MM.1S (cell line): ENCODE results near the gene LRG1.

Source experiments
- DNase-seq: peaks from one replicate; pipeline ENCODE4 v3.0.0-alpha.2; 2015
- H2AFZ ChIP-seq: fragments of 300-600 bp; sonication (generic); 2 replicates; pipeline ENCODE4 v1.6.0; 2016; ENCODE audit warnings: antibody characterized with exemption, low read length
- H3F3A ChIP-seq: fragments of 300-600 bp; sonication (generic); 2 replicates; pipeline ENCODE4 v1.6.1; 2016; ENCODE audit warnings: mild to moderate bottlenecking, antibody characterized with exemption, low read length, moderate library complexity, mixed read lengths; ENCODE audit not compliant: insufficient read depth
- H3K27ac ChIP-seq: fragments of 300-600 bp; sonication (generic); 2 replicates; pipeline ENCODE4 v1.5.1; 2016; ENCODE audit warnings: mild to moderate bottlenecking, low read length
- H3K27me3 ChIP-seq: fragments of 300-600 bp; sonication (generic); replicated peaks from 2 replicates; pipeline ENCODE4 v1.6.0; 2016; ENCODE audit warnings: low read length; ENCODE audit not compliant: insufficient read depth
- H3K36me3 ChIP-seq: fragments of 300-600 bp; sonication (generic); replicated peaks from 2 replicates; pipeline ENCODE4 v1.6.1; 2016; ENCODE audit warnings: mild to moderate bottlenecking, low read length, mixed read lengths; ENCODE audit not compliant: insufficient read depth
- H3K4me1 ChIP-seq: fragments of 300-600 bp; sonication (generic); 2 replicates; pipeline ENCODE4 v1.6.1; 2016; ENCODE audit warnings: low read length, mixed read lengths
- H3K4me2 ChIP-seq: fragments of 300-600 bp; sonication (generic); 2 replicates; pipeline ENCODE4 v1.6.0; 2016; ENCODE audit warnings: low read depth, low read length
- H3K4me3 ChIP-seq: fragments of 300-600 bp; sonication (generic); 2 replicates; pipeline ENCODE4 v1.5.1; 2016; ENCODE audit warnings: low read length, mixed read lengths
- H3K79me2 ChIP-seq: fragments of 300-600 bp; sonication (generic); 2 replicates; pipeline ENCODE4 v1.6.1; 2016; ENCODE audit warnings: mixed run types, low read length, mixed read lengths
- H3K9ac ChIP-seq: fragments of 300-600 bp; sonication (generic); 2 replicates; pipeline ENCODE4 v1.6.1; 2016; ENCODE audit warnings: low read length, mixed read lengths
- H3K9me2 ChIP-seq: fragments of 300-600 bp; sonication (generic); replicated peaks from 2 replicates; pipeline ENCODE4 v1.6.1; 2016; ENCODE audit warnings: mild to moderate bottlenecking, low read length, mixed read lengths; ENCODE audit not compliant: insufficient read depth
- H3K9me3 ChIP-seq: fragments of 300-600 bp; sonication (generic); replicated peaks from 2 replicates; pipeline ENCODE4 v1.6.1; 2016; ENCODE audit warnings: mild to moderate bottlenecking, low read length, mixed read lengths; ENCODE audit not compliant: insufficient read depth
- H4K20me1 ChIP-seq: fragments of 300-600 bp; sonication (generic); 2 replicates; pipeline ENCODE4 v1.6.1; 2016; ENCODE audit warnings: mild to moderate bottlenecking, low read length, moderate library complexity, mixed read lengths; ENCODE audit not compliant: insufficient read depth
- CTCF ChIP-seq: fragments of 300-600 bp; sonication (generic); IDR thresholded peaks from 2 replicates; pipeline ENCODE4 v1.5.1; 2016; ENCODE audit warnings: antibody characterized with exemption, low read length, mixed read lengths
- EZH2 ChIP-seq: fragments of 300-600 bp; sonication (generic); optimal IDR thresholded peaks from 2 replicates; pipeline ENCODE3; 2017; ENCODE audit warnings: low read depth, mild to moderate bottlenecking, antibody characterized with exemption, low read length, mixed read lengths
- EZH2phosphoT487 ChIP-seq: fragments of 300-600 bp; sonication (generic); IDR thresholded peaks from 2 replicates; pipeline ENCODE4 v1.6.1; 2018; ENCODE audit warnings: antibody characterized with exemption, low read length

LRG1 gene

GRCh38 chr19:4504297-4504701, 35.5 kb downstream of the LRG1 start:
- TF ChIP-seq EZH2phosphoT487 = no peak
- TF ChIP-seq EZH2 = no peak
- TF ChIP-seq CTCF = no peak
- Histone ChIP-seq H3K36me3 (no peaks in the 10 kb centered on the region), H3K9me3 (no peaks in the 10 kb centered on the region), H3K27ac (no peak overlapping the region), H3K4me2 (no peak overlapping the region), H3K9ac (no peak overlapping the region), H4K20me1 (no peaks in the 10 kb centered on the region), H3K79me2 (no peaks in the 10 kb centered on the region), H3K4me1 (no peaks in the 10 kb centered on the region), H2AFZ (no peak overlapping the region), H3K4me3 (no peak overlapping the region), H3K9me2 (no peaks in the 10 kb centered on the region), H3F3A (no peaks in the 10 kb centered on the region), H3K27me3 (no peaks in the 10 kb centered on the region)
- no peak for DNase-seq

GRCh38 chr19:4503825-4504170, 36.0 kb downstream of the LRG1 start:
- H3K9me2 ChIP-seq = no peaks in the 10 kb centered on the region
- H3F3A ChIP-seq = no peaks in the 10 kb centered on the region
- H3K27ac ChIP-seq = no peak overlapping the region
- H3K4me1 ChIP-seq = no peaks in the 10 kb centered on the region
- DNase-seq = no peak
- no peaks in the 10 kb centered on the region for H3K27me3 ChIP-seq
- no peak overlapping the region for H3K4me3 ChIP-seq
- no peaks in the 10 kb centered on the region for H3K79me2 ChIP-seq
- H4K20me1 ChIP-seq = no peaks in the 10 kb centered on the region
- no peak for TF ChIP-seq EZH2
- no peak overlapping the region for H3K9ac ChIP-seq
- H3K9me3 ChIP-seq = no peaks in the 10 kb centered on the region
- no peak overlapping the region for H2AFZ ChIP-seq
- no peak overlapping the region for H3K4me2 ChIP-seq
- no peaks in the 10 kb centered on the region for H3K36me3 ChIP-seq

- H3K27ac ChIP-seq = no peak overlapping the region
- no peak overlapping the region for H2AFZ ChIP-seq
- H3K4me3 ChIP-seq = no peak overlapping the region
- H3K4me2 ChIP-seq = no peak overlapping the region
- DNase-seq = no peak
- no peaks in the 10 kb centered on the region for H3K79me2 ChIP-seq
- no peaks in the 10 kb centered on the region for H3K4me1 ChIP-seq
- no peak for TF ChIP-seq CTCF
- no peak for TF ChIP-seq EZH2
- no peak for TF ChIP-seq EZH2phosphoT487
- H4K20me1 ChIP-seq = no peaks in the 10 kb centered on the region
- H3K9ac ChIP-seq = no peak overlapping the region
- no peaks in the 10 kb centered on the region for H3K9me2 ChIP-seq
- no peaks in the 10 kb centered on the region for H3K36me3 ChIP-seq
- H3K27me3 ChIP-seq = no peaks in the 10 kb centered on the region
- no peaks in the 10 kb centered on the region for H3K9me3 ChIP-seq
- H3F3A ChIP-seq = no peaks in the 10 kb centered on the region
These were observed 36.6 kb downstream of the LRG1 start for GRCh38 chr19:4503132-4503824.

- Histone ChIP-seq H3K4me2 (no peak overlapping the region), H3K27ac (no peak overlapping the region), H3K4me3 (no peak overlapping the region), H3K27me3 (no peaks in the 10 kb centered on the region), H3K4me1 (no peaks in the 10 kb centered on the region), H3K36me3 (no peaks in the 10 kb centered on the region), H3K9me3 (no peaks in the 10 kb centered on the region), H3K9ac (no peak overlapping the region), H4K20me1 (no peaks in the 10 kb centered on the region), H3F3A (no peaks in the 10 kb centered on the region), H2AFZ (no peak overlapping the region), H3K79me2 (no peaks in the 10 kb centered on the region), H3K9me2 (no peaks in the 10 kb centered on the region)
- DNase-seq = no peak
- TF ChIP-seq EZH2phosphoT487 (no peak), CTCF (no peak), EZH2 (no peak)
These were observed 37.3 kb downstream of the LRG1 start for GRCh38 chr19:4502282-4503131.
